ENCODE measurements around the gene FANCB.

The FANCB gene

GRCh38 chrX:14896273-14896672, 23.4 kb upstream of the FANCB start:
- Histone ChIP-seq H3K4me1 (ENCODE audit: control insufficient read depth, insufficient read depth, low read length) (no peaks in the 10 kb centered on the region), H3K27ac (ENCODE audit: extremely low read depth, low read depth, low read length) (no peak overlapping the region), H3K9me3 (ENCODE audit: control insufficient read depth, insufficient read depth, low read depth, low read length) (no peaks in the 10 kb centered on the region), H3K36me3 (ENCODE audit: control insufficient read depth in 2 of 2, insufficient read depth in 1 of 2, low read length in 2 of 2) (peaks cover 0 to 4% of the 10 kb centered on the region in 2 experiments; a peak in 2 of 3 replicates), H3K4me3 (ENCODE audit: low read depth, low read length) (no peak overlapping the region)
- ChIA-PET POLR2A (no interaction called here), CTCF (interaction anchor here (1.4 kb wide), 1 partner anchor 18 kb away, joined by 4 read pairs; no protein-coding TSS in a partner anchor)
- TF ChIP-seq ZNF175 (tag by site-specific recombination; IDR thresholded peaks at IDR 0.05) (no peak), ZNF211 (tag by site-specific recombination; IDR thresholded peaks at IDR 0.05; ENCODE audit: low read depth) (no peak), ZNF785 (tag by site-specific recombination; IDR thresholded peaks at IDR 0.05) (no peak), ZNF214 (tag by site-specific recombination; IDR thresholded peaks at IDR 0.05; ENCODE audit: borderline replicate concordance) (no peak), ZFP69B (tag by site-specific recombination; IDR thresholded peaks at IDR 0.05) (no peak), ZNF488 (tag by site-specific recombination; IDR thresholded peaks at IDR 0.05) (no peak), PBX3 (CRISPR knock-in tag; IDR thresholded peaks at IDR 0.05) (no peak), ZNF112 (tag by site-specific recombination; IDR thresholded peaks at IDR 0.05) (no peak)

DNA sequence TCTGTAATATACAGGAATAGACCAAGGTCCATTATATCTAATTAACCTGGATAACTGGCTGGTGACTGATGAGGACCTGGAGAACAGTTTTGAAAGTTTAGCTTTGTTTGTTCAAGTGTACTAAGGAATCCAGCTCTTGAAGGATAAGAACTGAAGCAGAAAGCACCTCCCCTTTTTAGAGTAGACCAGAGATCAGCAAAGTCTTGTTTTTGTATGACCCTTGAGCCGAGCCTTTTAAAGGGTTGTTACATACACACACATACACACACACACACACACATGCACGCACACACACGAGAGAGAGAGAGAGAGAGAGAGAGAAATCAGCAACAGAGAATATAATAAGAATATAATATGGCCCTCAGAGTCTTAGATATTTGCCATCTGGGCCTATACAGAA, 13.4 kb upstream of the FANCB start:
- H3K4me1 ChIP-seq (ENCODE audit: control insufficient read depth, insufficient read depth, low read length) = peaks cover 3% of the 10 kb centered on the region; the same call in 1 of the 2 replicates
- TF ChIP-seq ZNF404 (tag by site-specific recombination; IDR thresholded peaks at IDR 0.05) (no peak), AEBP2 (tag by site-specific recombination; IDR thresholded peaks at IDR 0.05; ENCODE audit: borderline replicate concordance) (no peak), HOXA7 (CRISPR knock-in tag; IDR thresholded peaks at IDR 0.05; ENCODE audit: borderline replicate concordance) (no peak), ZNF488 (tag by site-specific recombination; IDR thresholded peaks at IDR 0.05) (no peak), TCF7L2 (IDR thresholded peaks at IDR 0.05; ENCODE audit: borderline replicate concordance, low read depth, low read length) (no peak), ZSCAN23 (tag by site-specific recombination; IDR thresholded peaks at IDR 0.05) (no peak), HIC1 (tag by site-specific recombination; IDR thresholded peaks at IDR 0.05) (no peak)
- TF ChIP-seq, protein P1, sequence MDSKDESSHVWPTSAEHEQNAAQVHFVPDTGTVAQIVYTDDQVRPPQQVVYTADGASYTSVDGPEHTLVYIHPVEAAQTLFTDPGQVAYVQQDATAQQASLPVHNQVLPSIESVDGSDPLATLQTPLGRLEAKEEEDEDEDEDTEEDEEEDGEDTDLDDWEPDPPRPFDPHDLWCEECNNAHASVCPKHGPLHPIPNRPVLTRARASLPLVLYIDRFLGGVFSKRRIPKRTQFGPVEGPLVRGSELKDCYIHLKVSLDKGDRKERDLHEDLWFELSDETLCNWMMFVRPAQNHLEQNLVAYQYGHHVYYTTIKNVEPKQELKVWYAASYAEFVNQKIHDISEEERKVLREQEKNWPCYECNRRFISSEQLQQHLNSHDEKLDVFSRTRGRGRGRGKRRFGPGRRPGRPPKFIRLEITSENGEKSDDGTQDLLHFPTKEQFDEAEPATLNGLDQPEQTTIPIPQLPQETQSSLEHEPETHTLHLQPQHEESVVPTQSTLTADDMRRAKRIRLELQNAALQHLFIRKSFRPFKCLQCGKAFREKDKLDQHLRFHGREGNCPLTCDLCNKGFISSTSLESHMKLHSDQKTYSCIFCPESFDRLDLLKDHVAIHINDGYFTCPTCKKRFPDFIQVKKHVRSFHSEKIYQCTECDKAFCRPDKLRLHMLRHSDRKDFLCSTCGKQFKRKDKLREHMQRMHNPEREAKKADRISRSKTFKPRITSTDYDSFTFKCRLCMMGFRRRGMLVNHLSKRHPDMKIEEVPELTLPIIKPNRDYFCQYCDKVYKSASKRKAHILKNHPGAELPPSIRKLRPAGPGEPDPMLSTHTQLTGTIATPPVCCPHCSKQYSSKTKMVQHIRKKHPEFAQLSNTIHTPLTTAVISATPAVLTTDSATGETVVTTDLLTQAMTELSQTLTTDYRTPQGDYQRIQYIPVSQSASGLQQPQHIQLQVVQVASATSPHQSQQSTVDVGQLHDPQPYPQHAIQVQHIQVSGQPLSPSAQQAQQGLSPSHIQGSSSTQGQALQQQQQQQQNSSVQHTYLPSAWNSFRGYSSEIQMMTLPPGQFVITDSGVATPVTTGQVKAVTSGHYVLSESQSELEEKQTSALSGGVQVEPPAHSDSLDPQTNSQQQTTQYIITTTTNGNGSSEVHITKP (tag by site-specific recombination; IDR thresholded peaks at IDR 0.05) = no peak
- TF ChIP-seq, protein P2, sequence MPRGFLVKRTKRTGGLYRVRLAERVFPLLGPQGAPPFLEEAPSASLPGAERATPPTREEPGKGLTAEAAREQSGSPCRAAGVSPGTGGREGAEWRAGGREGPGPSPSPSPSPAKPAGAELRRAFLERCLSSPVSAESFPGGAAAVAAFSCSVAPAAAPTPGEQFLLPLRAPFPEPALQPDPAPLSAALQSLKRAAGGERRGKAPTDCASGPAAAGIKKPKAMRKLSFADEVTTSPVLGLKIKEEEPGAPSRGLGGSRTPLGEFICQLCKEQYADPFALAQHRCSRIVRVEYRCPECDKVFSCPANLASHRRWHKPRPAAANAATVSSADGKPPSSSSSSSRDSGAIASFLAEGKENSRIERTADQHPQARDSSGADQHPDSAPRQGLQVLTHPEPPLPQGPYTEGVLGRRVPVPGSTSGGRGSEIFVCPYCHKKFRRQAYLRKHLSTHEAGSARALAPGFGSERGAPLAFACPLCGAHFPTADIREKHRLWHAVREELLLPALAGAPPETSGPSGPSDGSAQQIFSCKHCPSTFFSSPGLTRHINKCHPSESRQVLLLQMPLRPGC (tag by site-specific recombination; IDR thresholded peaks at IDR 0.05) = no peak
- H3K27ac ChIP-seq (ENCODE audit: extremely low read depth, low read depth, low read length) = no peak overlapping the region
- no peaks in the 10 kb centered on the region for H3K36me3 ChIP-seq (ENCODE audit: control insufficient read depth in 2 of 2, insufficient read depth in 1 of 2, low read length in 2 of 2)
- POLR2A ChIA-PET = no interaction called here
- CTCF ChIA-PET = no interaction called here
- H3K4me3 ChIP-seq (ENCODE audit: low read depth, low read length) = no peak overlapping the region
- no peaks in the 10 kb centered on the region for H3K9me3 ChIP-seq (ENCODE audit: control insufficient read depth, insufficient read depth, low read depth, low read length)
